ENCODE measurements around the gene TCF19.
A peak's percentile ranks its signal among the peaks of the same experiment; 100 is the strongest.

Gene TCF19

GRCh38 chr6:31128093-31128676 lies 30.2 kb upstream of the TCF19 start:
- DNase-seq, result peak; percentile 42 to 64 (median 54)

- DNase-seq, result no peak
These were observed 29.3 kb upstream of the TCF19 start for GRCh38 chr6:31129130-31129529.

GRCh38 chr6:31130751-31131150 lies 27.6 kb upstream of the TCF19 start:
- DNase-seq, result no peak

- no peak for DNase-seq
These were observed 26.8 kb upstream of the TCF19 start for GRCh38 chr6:31131595-31131994.

- no peak for DNase-seq
These were observed 25.6 kb upstream of the TCF19 start for GRCh38 chr6:31132806-31133205.

GRCh38 chr6:31135710-31136109 lies 22.7 kb upstream of the TCF19 start:
- DNase-seq, result no peak

- DNase-seq, result no peak
These were observed 19.4 kb upstream of the TCF19 start, which contains the start of gene PSORS1C2 for GRCh38 chr6:31138982-31139381. TSS of gene PSORS1C2 (minus strand) at chr6:31139066. CDS start at chr6:31139026, 40 bp downstream.

- no peak for DNase-seq
These were observed 18.8 kb upstream of the TCF19 start for GRCh38 chr6:31139599-31139998.

- no peak for DNase-seq
These were observed 17.7 kb upstream of the TCF19 start for GRCh38 chr6:31140643-31141042.

GRCh38 chr6:31142361-31142761 lies 16.0 kb upstream of the TCF19 start:
- DNase-seq, result no peak

GRCh38 chr6:31143148-31143547 lies 15.2 kb upstream of the TCF19 start:
- DNase-seq, result no peak

GRCh38 chr6:31144296-31144969 lies 14.0 kb upstream of the TCF19 start:
- DNase-seq, result no peak

- no peak for DNase-seq
These were observed 13.4 kb upstream of the TCF19 start for GRCh38 chr6:31144970-31145340.

- no peak for DNase-seq
These were observed 13.0 kb upstream of the TCF19 start for GRCh38 chr6:31145386-31145785.

- no peak for DNase-seq
These were observed 8.5 kb upstream of the TCF19 start for GRCh38 chr6:31149827-31150447.

- DNase-seq, result no peak
These were observed 5.6 kb upstream of the TCF19 start for GRCh38 chr6:31152781-31153180.

- no peak for DNase-seq
These were observed 4.0 kb upstream of the TCF19 start for GRCh38 chr6:31154436-31154835.

GRCh38 chr6:31156641-31157040 lies 1.7 kb upstream of the TCF19 start:
- no peak for DNase-seq

GRCh38 chr6:31157513-31158139 lies 763 bp upstream of the TCF19 start, which contains the start of gene CCHCR1:
TSS of gene CCHCR1 (minus strand) at chr6:31157802. CDS start at chr6:31157600, 202 bp downstream.
- no peak for DNase-seq

- peak in 2 of 5 donors; percentile 20 to 44 for DNase-seq
These were observed 770 bp downstream of the TCF19 start for GRCh38 chr6:31158863-31159855.

GRCh38 chr6:31161216-31162126 lies 3.1 kb downstream of the TCF19 start:
- DNase-seq, result no peak

All from T-helper 1 cell (primary cell).